Amniotic epithelial cell (primary cell): ENCODE results near the gene CCDC191.

Source experiments
- DNase-seq: peaks from one replicate; pipeline ENCODE4 v3.0.0-alpha.2; 2010; ENCODE audit warnings: low read depth

Gene CCDC191

GRCh38 chr3:113968986-113969385, 87.3 kb downstream of the CCDC191 start:
- peak; percentile 9 for DNase-seq

GRCh38 chr3:113966172-113966571, 90.2 kb downstream of the CCDC191 start:
- DNase-seq = no peak

- DNase-seq = no peak
Measured at GRCh38 chr3:113963879-113964278, 92.4 kb downstream of the CCDC191 start.

- no peak for DNase-seq
Measured at GRCh38 chr3:113954091-113954685, 102.1 kb downstream of the CCDC191 start.

- no peak for DNase-seq
Measured at GRCh38 chr3:113953677-113954076, 102.6 kb downstream of the CCDC191 start.

- DNase-seq = no peak
Measured at GRCh38 chr3:113952921-113953320, 103.4 kb downstream of the CCDC191 start.

GRCh38 chr3:113948015-113948917, 108.1 kb downstream of the CCDC191 start:
- DNase-seq = no peak

GRCh38 chr3:113947372-113948014, 108.8 kb downstream of the CCDC191 start, which contains the start of gene ZDHHC23:
Gene ZDHHC23, plus strand, starts transcription at chr3:113948013. Its CDS starts 790 bp downstream, at chr3:113948803.
- DNase-seq = peak; percentile 64

GRCh38 chr3:113946831-113947230, 109.5 kb downstream of the CCDC191 start:
- DNase-seq = no peak

GRCh38 chr3:113927556-113927955, 128.8 kb downstream of the CCDC191 start:
- no peak for DNase-seq

- peak; percentile 16 for DNase-seq
Measured at GRCh38 chr3:113914646-113915045, 141.7 kb downstream of the CCDC191 start.
